Astrocyte of the cerebellum (primary cell): ENCODE measurements around the gene NDUFS6.

Experiments
- DNase-seq: peaks from one replicate; pipeline ENCODE4 v3.0.0-alpha.2; 2011; ENCODE audit warnings: low read depth
- H3K4me3 ChIP-seq: 2 replicates; pipeline ENCODE4 v1.5.1; 2011; ENCODE audit warnings: mild to moderate bottlenecking, low read depth, low read length, moderate library complexity
- CTCF ChIP-seq: IDR thresholded peaks from 2 replicates; pipeline ENCODE4 v1.5.1; 2012; ENCODE audit warnings: low read length, low read depth, moderate library complexity, mild to moderate bottlenecking; ENCODE audit errors: missing control alignments
- in situ Hi-C: cut with HindIII; loops from 2 replicates; pipeline ENCODE4 v1.10.0; 2017; ENCODE audit warnings: low sequenced_read_pairs

Gene NDUFS6

GRCh38 chr5:1823381-1824034 is 22.3 kb downstream of the NDUFS6 start:
- H3K4me3 ChIP-seq: no peak overlapping the region
- no peak for DNase-seq
- TF ChIP-seq CTCF: no peak
- in situ Hi-C loops: no loop called here

- in situ Hi-C loops: no loop called here
- TF ChIP-seq CTCF: no peak
- no peak for DNase-seq
- H3K4me3 ChIP-seq: no peak overlapping the region
Observed at GRCh38 chr5:1824109-1824821, 23.1 kb downstream of the NDUFS6 start.

- no peak for DNase-seq
- in situ Hi-C loops: no loop called here
- H3K4me3 ChIP-seq: no peak overlapping the region
- no peak for TF ChIP-seq CTCF
Observed at GRCh38 chr5:1824903-1825841, 24.0 kb downstream of the NDUFS6 start.

- in situ Hi-C loops: no loop called here
- TF ChIP-seq CTCF: no peak
- no peak for DNase-seq
- H3K4me3 ChIP-seq: no peak overlapping the region
Observed at GRCh38 chr5:1826235-1826980, 25.2 kb downstream of the NDUFS6 start.

- in situ Hi-C loops: no loop called here
- no peak overlapping the region for H3K4me3 ChIP-seq
- DNase-seq: no peak
- no peak for TF ChIP-seq CTCF
Observed at GRCh38 chr5:1827025-1827885, 26.0 kb downstream of the NDUFS6 start.
